NCI-H187 treated with DMSO at 0.1 percent for 48 hours (cell line): ENCODE data around the gene FGR.
"Not testable (repeated sequence)": the region's sequence is repeated elsewhere in the genome, so short reads cannot be mapped to it uniquely, and the experiment has no call there.

ENCODE experiments used
- DNase-seq: peaks from one replicate; lab custom pipeline; 2025; lab: John Stamatoyannopoulos, UW

The FGR gene

GRCh38 chr1:27634177-27634984, 604 bp downstream of the FGR start:
- DNase-seq = no peak

GRCh38 chr1:27633640-27634176, 1.3 kb downstream of the FGR start:
- DNase-seq = no peak

GRCh38 chr1:27633298-27633610, 1.7 kb downstream of the FGR start:
- DNase-seq = no peak

GRCh38 chr1:27632387-27633297, 2.3 kb downstream of the FGR start:
- DNase-seq = no peak

- no peak for DNase-seq
These were observed 4.0 kb downstream of the FGR start for GRCh38 chr1:27630859-27631491.

- DNase-seq = no peak
These were observed 6.3 kb downstream of the FGR start for GRCh38 chr1:27628712-27629111.

GRCh38 chr1:27627733-27628132, 7.3 kb downstream of the FGR start:
- DNase-seq = not testable (repeated sequence)

GRCh38 chr1:27627061-27627460, 7.9 kb downstream of the FGR start:
- no peak for DNase-seq

- DNase-seq = no peak
These were observed 8.7 kb downstream of the FGR start for GRCh38 chr1:27626031-27626935.

GRCh38 chr1:27624467-27625178, 10.4 kb downstream of the FGR start:
- no peak for DNase-seq

- no peak for DNase-seq
These were observed 11.4 kb downstream of the FGR start for GRCh38 chr1:27623327-27624212.

GRCh38 chr1:27622828-27623227, 12.2 kb downstream of the FGR start:
- no peak for DNase-seq

GRCh38 chr1:27621051-27621920, 13.7 kb downstream of the FGR start:
- DNase-seq = no peak

- not testable (repeated sequence) for DNase-seq
These were observed 15.1 kb downstream of the FGR start for GRCh38 chr1:27619782-27620438.

- no peak for DNase-seq
These were observed 16.5 kb downstream of the FGR start for GRCh38 chr1:27618341-27619082.

GRCh38 chr1:27617420-27617819, 17.6 kb downstream of the FGR start:
- DNase-seq = no peak

- no peak for DNase-seq
These were observed 18.5 kb downstream of the FGR start for GRCh38 chr1:27616441-27616840.
